WERI-Rb-1 (cell line): ENCODE measurements around the gene MLLT6.

Experiments used
- DNase-seq: peaks from one replicate; pipeline ENCODE4 v3.0.0-alpha.2; 2020
- H3K27ac ChIP-seq: fragments of 250-450 bp; sonication (Bioruptor Pico); 2 replicates; pipeline ENCODE4 v1.5.1; 2020; ENCODE audit warnings: mild to moderate bottlenecking, moderate library complexity
- H3K27me3 ChIP-seq: fragments of 250-450 bp; sonication (Bioruptor Pico); 2 replicates; pipeline ENCODE4 v1.5.1; 2021; ENCODE audit warnings: mild to moderate bottlenecking, low read depth, moderate library complexity; ENCODE audit not compliant: insufficient read depth, severe bottlenecking
- H3K36me3 ChIP-seq: fragments of 250-450 bp; sonication (Bioruptor Pico); 2 replicates; pipeline ENCODE4 v1.5.1; 2020; ENCODE audit warnings: mild to moderate bottlenecking, moderate library complexity
- H3K4me3 ChIP-seq: 2 replicates; pipeline ENCODE4 v1.5.1; 2011; ENCODE audit warnings: low read depth, mild to moderate bottlenecking, control low read depth, low read length
- H3K9me3 ChIP-seq: fragments of 250-450 bp; sonication (Bioruptor Pico); 2 replicates; pipeline ENCODE4 v1.5.1; 2021; ENCODE audit warnings: mild to moderate bottlenecking, moderate library complexity; ENCODE audit not compliant: severe bottlenecking
- CTCF ChIP-seq: IDR thresholded peaks from 2 replicates; pipeline ENCODE4 v1.5.1; 2011; ENCODE audit warnings: low read depth, mild to moderate bottlenecking, control low read depth, inconsistent platforms, low read length

Gene MLLT6

GRCh38 chr17:38751808-38752307 lies 46.8 kb downstream of the MLLT6 start:
- H3K36me3 ChIP-seq: peaks cover 35% of the 10 kb centered on the region
- H3K4me3 ChIP-seq: peak overlapping the region; percentile 92
- peak; percentile 74 for DNase-seq
- no peaks in the 10 kb centered on the region for H3K9me3 ChIP-seq
- no peaks in the 10 kb centered on the region for H3K27me3 ChIP-seq
- no peak for TF ChIP-seq CTCF
- peak overlapping the region; percentile 75 for H3K27ac ChIP-seq

- peak; percentile 98 for DNase-seq
- H3K36me3 ChIP-seq: peaks cover 40% of the 10 kb centered on the region
- no peaks in the 10 kb centered on the region for H3K27me3 ChIP-seq
- peak within 1 kb of the TSS; percentile 92 for H3K4me3 ChIP-seq
- H3K9me3 ChIP-seq: no peaks in the 10 kb centered on the region
- no peak for TF ChIP-seq CTCF
- H3K27ac ChIP-seq: peak within 1 kb of the TSS; percentile 75
These were observed 47.4 kb downstream of the MLLT6 start, which contains the start of gene PSMB3 for GRCh38 chr17:38752308-38753070. Gene PSMB3 (plus strand): TSS chr17:38752741. CDS start chr17:38752827, 86 bp downstream.

DNA sequence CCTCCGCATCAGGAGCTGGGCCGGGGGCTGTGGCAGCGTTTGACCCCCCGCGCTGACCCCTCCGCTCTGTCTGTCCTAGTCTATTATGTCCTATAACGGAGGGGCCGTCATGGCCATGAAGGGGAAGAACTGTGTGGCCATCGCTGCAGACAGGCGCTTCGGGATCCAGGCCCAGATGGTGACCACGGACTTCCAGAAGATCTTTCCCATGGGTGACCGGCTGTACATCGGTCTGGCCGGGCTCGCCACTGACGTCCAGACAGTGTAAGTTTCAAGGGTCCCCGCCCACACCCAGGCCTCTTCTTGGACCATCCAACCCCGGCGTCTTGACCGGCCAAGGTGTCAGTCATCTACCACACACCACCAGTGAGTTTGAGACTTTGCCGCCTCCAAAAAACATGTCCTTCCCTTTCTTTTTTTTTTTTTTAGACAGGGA lies 48.0 kb downstream of the MLLT6 start:
- H3K9me3 ChIP-seq: no peaks in the 10 kb centered on the region
- TF ChIP-seq CTCF: no peak
- no peaks in the 10 kb centered on the region for H3K27me3 ChIP-seq
- H3K36me3 ChIP-seq: peaks cover 39% of the 10 kb centered on the region
- DNase-seq: no peak
- H3K4me3 ChIP-seq: peak overlapping the region; percentile 92
- peak overlapping the region; percentile 74 for H3K27ac ChIP-seq

DNA sequence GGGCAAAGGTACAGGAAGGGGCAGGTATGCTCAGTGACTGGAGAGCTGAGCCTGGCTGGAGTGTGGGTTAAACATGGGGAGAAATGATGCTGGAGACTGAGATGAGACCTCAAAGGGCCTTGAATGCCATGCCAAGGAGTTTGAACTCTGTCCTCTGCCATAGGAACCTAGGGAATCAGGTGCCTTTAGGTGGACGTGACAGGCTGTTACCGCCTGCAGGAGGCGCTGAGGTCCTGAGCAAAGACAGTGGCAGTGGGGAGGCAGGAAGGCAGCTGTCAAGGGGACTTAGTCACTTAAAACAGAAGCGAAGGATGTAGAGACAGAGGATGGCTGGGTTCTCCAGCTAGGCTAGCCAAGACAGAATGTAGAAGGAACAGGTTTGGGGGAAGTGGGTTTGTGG lies 56.5 kb downstream of the MLLT6 start:
- Histone ChIP-seq H3K27ac (no peak overlapping the region), H3K9me3 (no peaks in the 10 kb centered on the region), H3K4me3 (no peak overlapping the region), H3K27me3 (no peaks in the 10 kb centered on the region), H3K36me3 (peaks cover 71% of the 10 kb centered on the region)
- DNase-seq: peak; percentile 79
- TF ChIP-seq CTCF: peak; percentile 81

GRCh38 chr17:38762231-38762630 lies 57.2 kb downstream of the MLLT6 start:
- DNase-seq: no peak
- Histone ChIP-seq H3K4me3 (no peak overlapping the region), H3K36me3 (peaks cover 69% of the 10 kb centered on the region), H3K27ac (no peak overlapping the region), H3K27me3 (no peaks in the 10 kb centered on the region), H3K9me3 (no peaks in the 10 kb centered on the region)
- no peak for TF ChIP-seq CTCF

GRCh38 chr17:38766341-38766740 lies 61.3 kb downstream of the MLLT6 start:
- H3K36me3 ChIP-seq: peaks cover 59% of the 10 kb centered on the region
- H3K27ac ChIP-seq: no peak overlapping the region
- H3K27me3 ChIP-seq: no peaks in the 10 kb centered on the region
- no peak for DNase-seq
- no peaks in the 10 kb centered on the region for H3K9me3 ChIP-seq
- no peak overlapping the region for H3K4me3 ChIP-seq
- no peak for TF ChIP-seq CTCF
